Caco-2 (cell line): ENCODE measurements around the gene EZH2. TPM values are rescaled to one million over a fixed set of nuclear protein-coding genes. Genes with fewer than 3 reads are reported as not detected.

ENCODE experiments used
- BruUV-seq: library from RNA; stranded (reverse); fragments of 400-500 nt; replicated peaks from 2 replicates; lab custom pipeline; 2021; lab: Mats Ljungman, UMichigan
- CTCF ChIA-PET: fragments of 300-600 bp; sonication (Branson Sonifier 250); formaldehyde crosslinking; loops from one replicate; lab custom pipeline; 2022; ENCODE audit warnings: antibody characterized with exemption; lab: Charles Lee
- POLR2A ChIA-PET: fragments of 300-600 bp; sonication (Branson Sonifier 250); formaldehyde crosslinking; loops from one replicate; lab custom pipeline; 2022; ENCODE audit warnings: antibody characterized with exemption; lab: Charles Lee
- DNase-seq, 2 experiments: peaks; one replicate each; pipeline versions ENCODE4 v3.0.0 to v3.0.0-alpha.2; 2020 to 2022
- H3K27me3 ChIP-seq: replicated peaks from 2 replicates; pipeline ENCODE4 v1.6.0; 2011; ENCODE audit warnings: low read length; ENCODE audit not compliant: control insufficient read depth, insufficient read depth
- H3K36me3 ChIP-seq: 2 replicates; pipeline ENCODE4 v1.5.1; 2011; ENCODE audit warnings: low read length; ENCODE audit not compliant: control insufficient read depth, insufficient read depth
- H3K4me1 ChIP-seq: fragments of 250-450 bp; sonication (Bioruptor Pico); 2 replicates; pipeline ENCODE4 v1.5.1; 2020; ENCODE audit warnings: mild to moderate bottlenecking
- H3K4me3 ChIP-seq: 2 replicates; pipeline ENCODE4 v1.5.1; 2011; ENCODE audit warnings: low read depth, mild to moderate bottlenecking, control low read depth, low read length
- H3K9me3 ChIP-seq: fragments of 250-450 bp; sonication (Bioruptor Pico); 2 replicates; pipeline ENCODE4 v1.5.1; 2020; ENCODE audit warnings: mild to moderate bottlenecking, moderate library complexity
- H3K27ac Mint-ChIP-seq: one replicate; pipeline ENCODE4 v1.8.0; 2022; ENCODE audit warnings: mixed read lengths; ENCODE audit not compliant: unreplicated experiment
- H3K27me3 Mint-ChIP-seq: one replicate; pipeline ENCODE4 v1.8.0; 2022; ENCODE audit warnings: mixed read lengths; ENCODE audit not compliant: insufficient read depth, unreplicated experiment
- H3K36me3 Mint-ChIP-seq: one replicate; pipeline ENCODE4 v1.8.0; 2022; ENCODE audit warnings: mild to moderate bottlenecking, mixed read lengths; ENCODE audit not compliant: insufficient read depth, unreplicated experiment
- H3K4me1 Mint-ChIP-seq: one replicate; pipeline ENCODE4 v1.8.0; 2022; ENCODE audit warnings: low read depth, mixed read lengths; ENCODE audit not compliant: unreplicated experiment
- H3K4me3 Mint-ChIP-seq: one replicate; pipeline ENCODE4 v1.8.0; 2022; ENCODE audit warnings: mild to moderate bottlenecking, moderate library complexity, mixed read lengths; ENCODE audit not compliant: unreplicated experiment
- H3K9me3 Mint-ChIP-seq: one replicate; pipeline ENCODE4 v1.8.0; 2022; ENCODE audit warnings: mixed read lengths; ENCODE audit not compliant: unreplicated experiment
- CTCF ChIP-seq, 2 experiments: fragments of 200-600 bp in 1 of 2; IDR thresholded peaks; 1 replicate in 1 of 2; 2 replicates in 1 of 2; pipeline versions ENCODE4 v1.5.1 to v1.8.0; 2011 to 2022; ENCODE audit warnings: antibody characterized with exemption in 1 of 2, control low read depth in 1 of 2, inconsistent platforms in 1 of 2, low read depth in 1 of 2, low read length in 1 of 2, mild to moderate bottlenecking in 1 of 2, moderate library complexity in 1 of 2; ENCODE audit not compliant: insufficient read depth in 1 of 2, severe bottlenecking in 1 of 2, unreplicated experiment in 1 of 2
- intact Hi-C: fragments of 100-400 bp; cut with micrococcal nuclease; formaldehyde crosslinking; loops from one replicate; pipeline ENCODE4 v1.10.0; 2022; ENCODE audit not compliant: unreplicated experiment
- total RNA-seq: library from RNA; stranded (reverse); gene quantifications from 2 replicates; pipeline ENCODE4 v1.2.3, GENCODE V29; 2022

Gene EZH2
- total RNA-seq, 1 experiment from 2014 or later, result 63.7 TPM

DNA sequence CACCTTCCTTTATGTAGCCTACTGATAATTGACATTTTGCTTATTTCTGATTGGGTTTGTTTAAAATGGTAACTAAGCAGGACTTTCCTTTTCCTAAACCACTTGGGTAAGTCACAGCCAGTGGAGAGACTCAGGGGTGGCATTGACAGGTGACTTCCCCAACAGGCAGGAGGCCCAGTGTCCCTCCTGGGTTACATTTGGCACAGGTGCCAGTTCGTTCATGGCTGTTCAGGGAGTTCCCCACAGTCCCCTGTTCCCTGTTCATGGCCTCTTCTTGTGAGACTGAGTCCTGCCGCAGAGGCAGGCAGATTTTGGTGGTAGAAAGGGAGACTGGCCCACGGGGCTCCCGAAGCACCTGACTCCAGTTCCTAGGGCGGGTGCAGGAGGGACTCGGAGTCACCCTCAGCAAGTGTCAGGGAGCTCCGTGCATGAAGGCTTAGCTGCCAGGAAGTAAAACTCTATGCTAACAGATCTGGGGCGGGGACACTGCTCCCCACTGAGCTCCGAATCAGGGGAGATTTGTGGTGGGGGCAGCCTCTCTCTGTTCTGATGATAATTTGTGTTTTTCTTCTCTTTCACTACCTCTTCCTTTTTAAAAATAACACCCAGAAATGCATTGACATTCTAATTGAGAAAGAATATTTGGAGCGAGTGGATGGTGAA, 84.1 kb downstream of the EZH2 start:
- no peaks in the 10 kb centered on the region for H3K9me3 Mint-ChIP-seq
- Histone ChIP-seq H3K4me3 (no peak overlapping the region), H3K9me3 (no peaks in the 10 kb centered on the region), H3K27me3 (no peaks in the 10 kb centered on the region), H3K36me3 (peaks cover 3% of the 10 kb centered on the region), H3K4me1 (no peaks in the 10 kb centered on the region)
- intact Hi-C loops, result loop anchor here (10.0 kb wide), 1 partner anchor 295 kb away; no protein-coding TSS in a partner anchor
- DNase-seq, result no peak
- ChIA-PET POLR2A (no interaction called here), CTCF (no interaction called here)
- TF ChIP-seq CTCF (IDR thresholded peaks at IDR 0.05; ENCODE audit: insufficient read depth in 1 of 2, low read depth in 1 of 2, low read length in 1 of 2, severe bottlenecking in 1 of 2, unreplicated experiment in 1 of 2), result no peak
- H3K27me3 Mint-ChIP-seq, result no peaks in the 10 kb centered on the region
- H3K27ac Mint-ChIP-seq, result no peak overlapping the region
- no TSS peak for BruUV-seq
- H3K4me3 Mint-ChIP-seq, result no peak overlapping the region
- peaks cover 98% of the 10 kb centered on the region for H3K36me3 Mint-ChIP-seq
- H3K4me1 Mint-ChIP-seq, result no peaks in the 10 kb centered on the region

DNA sequence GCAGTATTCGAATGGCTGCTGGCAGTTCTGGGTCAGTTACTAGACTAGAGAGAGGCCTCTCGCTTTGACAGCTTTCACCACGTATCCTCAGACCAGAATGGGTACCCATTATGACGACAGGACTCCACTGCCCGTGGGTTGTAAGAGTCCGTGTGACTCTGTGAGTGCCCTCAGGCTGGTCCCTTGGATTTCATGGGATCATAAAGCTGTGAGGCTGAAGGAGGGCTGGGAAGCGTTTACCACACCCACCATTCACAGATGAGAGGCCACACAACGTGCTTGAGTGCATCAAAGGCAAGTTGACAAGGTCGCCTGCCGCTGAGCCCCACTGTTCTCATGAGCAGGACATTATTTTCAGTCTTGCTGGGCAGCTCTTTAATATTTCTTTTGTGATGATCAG, 87.2 kb downstream of the EZH2 start:
- POLR2A ChIA-PET, result no interaction called here
- Mint-ChIP-seq H3K27ac (no peak overlapping the region), H3K4me1 (no peaks in the 10 kb centered on the region), H3K27me3 (no peaks in the 10 kb centered on the region), H3K9me3 (no peaks in the 10 kb centered on the region), H3K36me3 (peaks cover 96% of the 10 kb centered on the region), H3K4me3 (no peak overlapping the region)
- Histone ChIP-seq H3K4me3 (no peak overlapping the region), H3K4me1 (no peaks in the 10 kb centered on the region), H3K27me3 (no peaks in the 10 kb centered on the region), H3K9me3 (0 out of 2 replicates have a peak, but pooled peaks cover 3% of the 10 kb centered on the region), H3K36me3 (peaks cover 7% of the 10 kb centered on the region)
- CTCF ChIA-PET, result no interaction called here
- no peak for TF ChIP-seq CTCF (IDR thresholded peaks at IDR 0.05; ENCODE audit: insufficient read depth in 1 of 2, low read depth in 1 of 2, low read length in 1 of 2, severe bottlenecking in 1 of 2, unreplicated experiment in 1 of 2)
- BruUV-seq, result no TSS peak
- no peak for DNase-seq
- intact Hi-C loops, result no loop called here

- H3K4me3 ChIP-seq, result no peak overlapping the region
- H3K36me3 ChIP-seq, result peaks cover 7% of the 10 kb centered on the region; the same call in 1 of the 2 replicates
- ChIA-PET CTCF (no interaction called here), POLR2A (no interaction called here)
- H3K4me3 Mint-ChIP-seq, result no peak overlapping the region
- TF ChIP-seq CTCF (IDR thresholded peaks at IDR 0.05; ENCODE audit: insufficient read depth in 1 of 2, low read depth in 1 of 2, low read length in 1 of 2, severe bottlenecking in 1 of 2, unreplicated experiment in 1 of 2), result no peak
- no TSS peak for BruUV-seq
- no peaks in the 10 kb centered on the region for H3K27me3 ChIP-seq
- H3K4me1 ChIP-seq, result no peaks in the 10 kb centered on the region
- no peaks in the 10 kb centered on the region for H3K27me3 Mint-ChIP-seq
- no peak for DNase-seq
- peaks cover 96% of the 10 kb centered on the region for H3K36me3 Mint-ChIP-seq
- intact Hi-C loops, result no loop called here
- H3K9me3 ChIP-seq, result 0 out of 2 replicates have a peak, but pooled peaks cover 3% of the 10 kb centered on the region
- no peaks in the 10 kb centered on the region for H3K4me1 Mint-ChIP-seq
- H3K9me3 Mint-ChIP-seq, result no peaks in the 10 kb centered on the region
- no peak overlapping the region for H3K27ac Mint-ChIP-seq
Observed at GRCh38 chr7:148794476-148794875, 89.6 kb downstream of the EZH2 start.
